GM23248 (cell line): ENCODE data around the gene NR1H4. TPM values are rescaled to one million over a fixed set of nuclear protein-coding genes. Genes with fewer than 3 reads are reported as not detected.

ENCODE experiments used
- DNase-seq: peaks from one replicate; pipeline ENCODE4 v3.0.0-alpha.2; 2015
- H2AFZ ChIP-seq: fragments of 200-600 bp; sonication (generic); 2 replicates; pipeline ENCODE4 v1.6.1; 2016; ENCODE audit warnings: antibody characterized with exemption
- H3F3A ChIP-seq: fragments of 200-600 bp; sonication (generic); 2 replicates; pipeline ENCODE4 v1.6.1; 2016; ENCODE audit warnings: mild to moderate bottlenecking, antibody characterized with exemption, mixed run types; ENCODE audit not compliant: insufficient read depth
- H3K27ac ChIP-seq: fragments of 200-600 bp; sonication (generic); 2 replicates; pipeline ENCODE4 v1.5.1; 2016; ENCODE audit warnings: mild to moderate bottlenecking
- H3K27me3 ChIP-seq: fragments of 200-600 bp; sonication (generic); replicated peaks from 2 replicates; pipeline ENCODE4 v1.6.1; 2016; ENCODE audit warnings: mild to moderate bottlenecking; ENCODE audit not compliant: insufficient read depth
- H3K36me3 ChIP-seq: fragments of 200-600 bp; sonication (generic); 2 replicates; pipeline ENCODE4 v1.6.1; 2016; ENCODE audit warnings: low read depth, mild to moderate bottlenecking
- H3K4me1 ChIP-seq: fragments of 200-600 bp; sonication (generic); 2 replicates; pipeline ENCODE4 v1.6.1; 2016; ENCODE audit warnings: mild to moderate bottlenecking; ENCODE audit not compliant: insufficient read depth
- H3K4me2 ChIP-seq: fragments of 200-600 bp; sonication (generic); one replicate; pipeline ENCODE4 v1.6.1; 2016; ENCODE audit warnings: mild to moderate bottlenecking; ENCODE audit not compliant: unreplicated experiment
- H3K4me3 ChIP-seq: fragments of 200-600 bp; sonication (generic); 2 replicates; pipeline ENCODE4 v1.5.1; 2016; ENCODE audit warnings: mild to moderate bottlenecking
- H3K79me2 ChIP-seq: fragments of 200-600 bp; sonication (generic); 2 replicates; pipeline ENCODE4 v1.6.1; 2016; ENCODE audit warnings: mild to moderate bottlenecking; ENCODE audit not compliant: insufficient read depth
- H3K9ac ChIP-seq: fragments of 200-600 bp; sonication (generic); 2 replicates; pipeline ENCODE4 v1.6.1; 2016; ENCODE audit warnings: mild to moderate bottlenecking
- H3K9me2 ChIP-seq: fragments of 200-600 bp; sonication (generic); 2 replicates; pipeline ENCODE4 v1.6.1; 2016; ENCODE audit warnings: mixed run types, mild to moderate bottlenecking, moderate library complexity; ENCODE audit not compliant: insufficient read depth
- H3K9me3 ChIP-seq: fragments of 200-600 bp; sonication (generic); one replicate; pipeline ENCODE4 v1.6.1; 2017; ENCODE audit warnings: low read depth
- H4K20me1 ChIP-seq: fragments of 200-600 bp; sonication (generic); 2 replicates; pipeline ENCODE4 v1.6.0; 2016; ENCODE audit not compliant: insufficient read depth
- EZH2 ChIP-seq: fragments of 200-600 bp; sonication (generic); IDR thresholded peaks from 2 replicates; pipeline ENCODE4 v1.6.1; 2018; ENCODE audit warnings: antibody characterized with exemption, mild to moderate bottlenecking; ENCODE audit not compliant: insufficient read depth, poor library complexity, severe bottlenecking
- EZH2phosphoT487 ChIP-seq: fragments of 200-600 bp; sonication (generic); IDR thresholded peaks from 2 replicates; pipeline ENCODE4 v1.6.1; 2018; ENCODE audit warnings: antibody characterized with exemption, moderate library complexity, mild to moderate bottlenecking, low read depth; ENCODE audit not compliant: insufficient read depth
- WGBS, 2 experiments: methylation state at CpG; one replicate each; pipeline ENCODE4 v1.1.6; 2015 to 2017; ENCODE audit warnings: low lambda C conversion rate in 2 of 2, low coverage in 1 of 2; ENCODE audit errors: missing lambda C conversion rate in 2 of 2; 5-methylcytosine and 5-hydroxymethylcytosine counted together
- in situ Hi-C: fragments of 300-500 bp; cut with MboI; formaldehyde crosslinking; loops from 2 replicates; pipeline ENCODE4 v1.15.0; 2020
- polyA plus RNA-seq: library from polyadenylated mRNA; unstranded; fragments of >200 nt; fragmentation: Nextera tagmentation; extraction: Ambion mirVana; gene quantifications from 2 replicates; pipeline ENCODE4 v1.2.1, GENCODE V29; 2016
- total RNA-seq: library from RNA; depleted of rRNA; stranded (reverse); fragments of >200 nt; shearing (Covaris generic); gene quantifications from 2 replicates; pipeline ENCODE4 v1.2.3, GENCODE V29; 2014

The NR1H4 gene
- total and polyA plus RNA-seq, 2 experiments from 2014 or later = not detected

- Histone ChIP-seq H3K79me2 (no peaks in the 10 kb centered on the region), H3K9me2 (no peaks in the 10 kb centered on the region), H3K4me3 (no peak overlapping the region), H3K9ac (no peak overlapping the region), H3K27ac (no peak overlapping the region), H3K36me3 (no peaks in the 10 kb centered on the region), H4K20me1 (no peaks in the 10 kb centered on the region), H3K4me2 (no peak overlapping the region), H2AFZ (no peak overlapping the region), H3F3A (no peaks in the 10 kb centered on the region), H3K9me3 (no peaks in the 10 kb centered on the region), H3K27me3 (no peaks in the 10 kb centered on the region), H3K4me1 (no peaks in the 10 kb centered on the region)
- 12% methylated on average over 3 of the region's 3 CpGs for WGBS, 2 experiments
- DNase-seq = peak; percentile 10
- no peak for TF ChIP-seq EZH2phosphoT487
- no peak for TF ChIP-seq EZH2
- in situ Hi-C loops = no loop called here
Measured at GRCh38 chr12:100450735-100451134, 22.9 kb upstream of the NR1H4 start.

- Histone ChIP-seq H3K9me3 (no peaks in the 10 kb centered on the region), H4K20me1 (no peaks in the 10 kb centered on the region), H3K9ac (no peak overlapping the region), H3K27me3 (no peaks in the 10 kb centered on the region), H3F3A (no peaks in the 10 kb centered on the region), H3K4me2 (no peak overlapping the region), H3K27ac (no peak overlapping the region), H3K4me1 (no peaks in the 10 kb centered on the region), H2AFZ (no peak overlapping the region), H3K4me3 (no peak overlapping the region), H3K9me2 (no peaks in the 10 kb centered on the region), H3K36me3 (no peaks in the 10 kb centered on the region), H3K79me2 (no peaks in the 10 kb centered on the region)
- 18 to 27% methylated on average over 3 of the region's 3 CpGs for WGBS, 2 experiments
- in situ Hi-C loops = no loop called here
- DNase-seq = no peak
- TF ChIP-seq EZH2phosphoT487 = no peak
Measured at GRCh38 chr12:100453951-100454350, 19.7 kb upstream of the NR1H4 start.

- no peaks in the 10 kb centered on the region for H3K27me3 ChIP-seq
- H3K9me2 ChIP-seq = no peaks in the 10 kb centered on the region
- 32 to 38% methylated on average over 3 of the region's 3 CpGs for WGBS, 2 experiments
- no peak for DNase-seq
- no peak for TF ChIP-seq EZH2
- no peak for TF ChIP-seq EZH2phosphoT487
- H2AFZ ChIP-seq = no peak overlapping the region
- H3K79me2 ChIP-seq = no peaks in the 10 kb centered on the region
- H3K36me3 ChIP-seq = no peaks in the 10 kb centered on the region
- H3K9me3 ChIP-seq = no peaks in the 10 kb centered on the region
- no peaks in the 10 kb centered on the region for H4K20me1 ChIP-seq
- in situ Hi-C loops = no loop called here
- H3K4me1 ChIP-seq = no peaks in the 10 kb centered on the region
- no peaks in the 10 kb centered on the region for H3F3A ChIP-seq
- H3K9ac ChIP-seq = no peak overlapping the region
- no peak overlapping the region for H3K4me2 ChIP-seq
- no peak overlapping the region for H3K4me3 ChIP-seq
- no peak overlapping the region for H3K27ac ChIP-seq
Measured at GRCh38 chr12:100455896-100456295, 17.8 kb upstream of the NR1H4 start.

GRCh38 chr12:100458191-100458590, 15.5 kb upstream of the NR1H4 start:
- H3K4me1 ChIP-seq = no peaks in the 10 kb centered on the region
- no peaks in the 10 kb centered on the region for H4K20me1 ChIP-seq
- no peak for DNase-seq
- H3K4me3 ChIP-seq = no peak overlapping the region
- no peaks in the 10 kb centered on the region for H3K79me2 ChIP-seq
- TF ChIP-seq EZH2 = no peak
- no peak for TF ChIP-seq EZH2phosphoT487
- no peaks in the 10 kb centered on the region for H3K9me2 ChIP-seq
- H3F3A ChIP-seq = no peaks in the 10 kb centered on the region
- in situ Hi-C loops = no loop called here
- no peaks in the 10 kb centered on the region for H3K27me3 ChIP-seq
- no peak overlapping the region for H3K27ac ChIP-seq
- no peak overlapping the region for H3K4me2 ChIP-seq
- no peak overlapping the region for H2AFZ ChIP-seq
- no peaks in the 10 kb centered on the region for H3K36me3 ChIP-seq
- WGBS, 2 experiments = 42 to 47% methylated on average over 4 of the region's 4 CpGs
- no peak overlapping the region for H3K9ac ChIP-seq
- H3K9me3 ChIP-seq = no peaks in the 10 kb centered on the region

GRCh38 chr12:100460702-100461101, 13.0 kb upstream of the NR1H4 start:
- no peak for DNase-seq
- Histone ChIP-seq H3F3A (no peaks in the 10 kb centered on the region), H3K9me3 (no peaks in the 10 kb centered on the region), H3K4me1 (no peaks in the 10 kb centered on the region), H3K27ac (no peak overlapping the region), H4K20me1 (no peaks in the 10 kb centered on the region), H3K4me2 (no peak overlapping the region), H3K9ac (no peak overlapping the region), H3K27me3 (no peaks in the 10 kb centered on the region), H3K9me2 (no peaks in the 10 kb centered on the region), H3K4me3 (no peak overlapping the region), H3K79me2 (no peaks in the 10 kb centered on the region), H2AFZ (no peak overlapping the region), H3K36me3 (no peaks in the 10 kb centered on the region)
- TF ChIP-seq EZH2 (no peak), EZH2phosphoT487 (no peak)
- in situ Hi-C loops = no loop called here
- 52 to 53% methylated on average over 3 of the region's 3 CpGs for WGBS, 2 experiments
